ENCODE measurements around the gene SLC18A3.

The SLC18A3 gene

DNA sequence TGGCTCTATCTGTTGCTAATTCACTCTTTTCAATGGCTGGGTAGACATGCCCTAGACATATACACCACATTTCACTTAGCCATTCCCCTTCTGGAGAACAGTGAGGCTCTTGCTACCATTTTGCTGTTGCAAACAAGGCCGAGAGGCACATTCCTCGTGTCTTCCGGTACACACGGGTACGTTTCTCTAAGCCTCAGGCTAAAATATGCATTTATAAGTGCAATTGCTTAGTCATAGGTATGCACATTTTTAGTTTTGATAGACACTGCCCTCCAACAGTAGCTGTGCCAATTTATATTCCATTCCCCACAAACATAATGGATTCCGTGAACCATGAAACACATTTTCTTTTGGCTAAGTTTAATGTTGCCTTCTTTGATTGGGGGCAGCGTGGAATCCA is 16.9 kb downstream of the SLC18A3 start:
- DNase-seq (ENCODE audit: low spot score), result no peak

DNA sequence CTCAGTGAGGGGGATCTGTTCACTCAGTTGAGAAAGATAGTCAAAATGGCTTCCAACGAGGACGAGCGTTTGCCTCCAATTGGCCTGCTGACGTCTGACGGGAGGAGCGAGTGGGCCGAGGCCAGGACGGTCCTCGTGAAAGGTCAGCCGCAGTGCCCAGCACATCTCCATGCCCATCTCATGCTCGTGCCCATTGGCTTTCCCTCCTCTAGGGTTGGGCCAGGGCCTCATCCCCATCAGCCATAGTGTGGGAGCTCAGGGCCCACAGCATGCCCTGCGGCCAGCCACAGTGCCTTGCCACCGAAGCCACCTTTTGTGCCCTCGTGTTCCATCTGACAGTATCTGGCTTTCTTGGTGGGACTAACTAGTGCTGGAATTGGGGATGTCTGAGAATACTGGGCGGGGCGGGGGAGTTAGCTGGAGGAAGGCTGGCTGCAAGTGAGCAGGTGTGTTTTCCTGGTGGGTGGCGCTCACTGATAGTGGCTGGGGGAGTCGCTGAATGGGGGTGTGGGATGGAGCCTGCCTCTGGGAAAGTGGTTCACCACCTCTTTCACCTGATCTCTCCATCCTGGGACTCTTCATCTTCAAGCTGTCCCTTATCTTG is 17.6 kb downstream of the SLC18A3 start:
- no peak for DNase-seq (ENCODE audit: low spot score)

DNA sequence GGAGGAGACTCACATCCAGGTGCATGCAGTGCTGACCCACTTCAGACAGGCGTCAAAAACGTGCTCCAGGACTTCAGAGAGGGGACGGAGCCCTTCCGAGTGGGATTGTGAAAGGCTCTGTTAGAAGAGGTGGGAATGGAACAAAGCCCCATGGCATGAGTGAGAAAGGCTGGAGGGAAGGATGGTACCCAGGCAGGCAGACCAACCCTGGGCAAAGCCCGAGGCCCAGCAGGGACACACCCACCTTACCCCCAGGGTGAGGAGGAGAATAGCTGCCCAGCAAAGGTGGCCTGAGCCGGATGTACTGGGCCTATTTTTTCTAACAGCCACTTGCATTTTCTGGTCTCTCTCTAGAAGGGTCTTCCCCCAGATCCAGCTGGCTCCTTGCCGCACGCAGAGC is 18.5 kb downstream of the SLC18A3 start:
- no peak for DNase-seq (ENCODE audit: low spot score)

DNA sequence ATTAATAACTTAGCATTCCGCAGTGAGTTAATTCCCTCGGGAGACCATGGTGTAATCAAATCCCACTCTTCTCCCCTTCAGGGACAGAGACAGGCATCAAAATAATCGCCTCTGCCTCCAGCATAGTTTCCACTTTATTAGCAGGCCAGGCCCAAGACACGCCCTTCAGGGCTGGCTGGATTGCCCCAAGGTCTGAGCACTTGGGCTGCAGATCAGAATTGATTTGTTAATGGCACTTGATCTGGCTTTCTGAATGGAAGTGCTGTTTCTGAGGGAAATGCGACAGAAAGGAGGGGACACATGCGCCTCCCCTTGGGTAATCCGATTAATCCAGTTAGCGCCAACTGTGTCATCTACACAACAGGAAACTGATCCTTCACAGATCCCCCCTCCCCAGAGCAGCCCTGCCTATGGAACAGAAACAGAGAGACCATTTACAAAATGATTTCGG is 19.3 kb downstream of the SLC18A3 start:
- peak; percentile 91 for DNase-seq (ENCODE audit: low spot score)

DNA sequence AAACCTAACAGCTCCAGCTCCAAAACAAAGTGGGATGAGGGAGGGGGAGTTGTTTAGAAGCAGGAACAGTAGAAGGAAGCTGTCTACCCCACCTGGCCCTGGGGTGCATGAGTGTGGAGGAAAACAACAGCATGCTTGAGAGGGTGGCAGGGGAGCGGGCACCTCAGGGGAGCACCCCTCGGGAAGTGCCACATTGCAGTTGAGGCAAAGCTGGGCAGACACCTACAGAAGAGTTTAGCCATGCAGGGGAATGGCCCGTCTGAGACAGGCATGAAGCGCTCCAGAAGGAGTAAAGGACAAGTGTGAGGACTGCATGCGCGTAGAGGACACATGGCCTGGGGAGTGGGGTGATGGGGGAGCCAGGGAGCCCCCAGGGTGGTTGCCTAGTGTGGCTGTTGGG is 21.9 kb downstream of the SLC18A3 start:
- DNase-seq (ENCODE audit: low spot score), result no peak

DNA sequence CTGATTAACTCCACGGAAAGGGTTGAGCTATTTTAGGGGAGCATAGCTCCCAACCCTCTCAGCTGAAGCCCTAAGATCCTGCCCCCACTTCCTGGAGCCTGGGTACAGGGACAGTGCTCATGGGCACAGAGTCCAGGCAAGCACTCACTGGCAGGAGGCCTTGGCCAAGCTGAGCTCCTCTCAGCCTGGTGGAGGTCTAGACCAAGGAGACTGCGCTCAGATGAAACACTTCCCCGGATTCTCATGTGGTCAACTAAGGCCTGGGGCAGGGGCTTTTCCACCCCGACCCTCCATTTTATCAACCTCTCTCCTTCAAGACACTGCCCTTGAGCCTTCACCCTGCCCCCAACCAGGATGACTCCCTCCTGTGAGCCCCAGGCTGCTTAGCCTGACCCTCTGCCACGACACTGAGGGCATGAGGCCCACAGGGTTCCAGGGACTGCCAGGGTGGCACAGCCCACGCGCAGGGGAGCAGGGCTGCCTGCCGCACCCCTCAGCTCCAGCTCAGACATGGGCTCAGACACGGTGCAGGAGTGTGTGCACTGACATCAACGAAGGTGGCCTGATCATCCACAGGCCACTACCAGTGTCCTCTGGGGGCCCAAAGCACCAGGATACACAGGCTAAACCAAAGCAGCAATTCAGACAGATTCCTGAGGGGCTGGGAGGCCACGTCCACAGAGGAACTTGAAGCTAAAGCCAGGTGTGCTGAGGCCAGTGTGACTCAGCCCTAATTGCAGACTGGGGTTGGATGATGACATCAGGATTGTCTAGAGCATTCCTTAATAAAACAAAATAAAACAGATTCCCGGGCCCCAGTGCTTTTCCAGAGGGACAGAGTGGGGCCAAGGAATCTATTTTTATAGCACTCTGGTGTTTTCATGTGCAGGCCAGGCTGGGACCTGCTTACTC is 22.6 kb downstream of the SLC18A3 start:
- peak; percentile 49 for DNase-seq (ENCODE audit: low spot score)

DNA sequence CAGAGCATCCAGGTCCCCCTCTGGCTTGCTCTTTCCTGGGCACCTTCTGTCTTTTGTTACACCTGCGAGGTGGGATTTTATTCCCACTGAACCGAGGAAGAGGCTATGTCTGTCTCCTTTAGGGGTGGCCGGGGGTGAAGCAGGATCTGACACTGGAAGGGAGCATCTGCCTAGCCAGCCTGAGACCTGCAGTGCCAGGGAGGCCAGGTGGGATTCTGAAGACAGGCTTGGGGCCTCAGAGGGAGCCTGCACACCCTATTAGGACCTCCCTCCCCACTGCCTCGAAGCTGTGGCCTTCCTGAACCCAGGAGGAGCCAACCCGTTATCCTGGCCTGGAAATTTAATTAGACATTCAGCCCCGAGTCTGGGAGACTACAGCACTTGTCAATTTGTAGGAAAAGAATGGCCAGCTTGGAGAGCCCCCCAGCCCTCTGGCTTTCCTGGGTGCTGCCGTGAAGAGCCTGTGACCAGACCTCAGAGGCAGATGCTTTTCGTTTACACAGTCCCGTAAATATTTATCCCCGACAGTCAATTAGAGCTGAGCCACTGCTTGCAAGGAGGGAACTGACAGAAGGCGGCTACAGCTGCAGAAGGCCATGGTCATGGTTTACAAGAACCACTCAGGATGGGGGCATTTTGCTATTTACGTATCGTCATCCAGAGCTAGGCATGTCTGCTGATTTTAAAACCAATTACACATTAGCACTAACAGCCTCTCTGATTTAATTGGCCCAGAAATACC is 23.4 kb downstream of the SLC18A3 start:
- DNase-seq (ENCODE audit: low spot score), result peak; percentile 97

DNA sequence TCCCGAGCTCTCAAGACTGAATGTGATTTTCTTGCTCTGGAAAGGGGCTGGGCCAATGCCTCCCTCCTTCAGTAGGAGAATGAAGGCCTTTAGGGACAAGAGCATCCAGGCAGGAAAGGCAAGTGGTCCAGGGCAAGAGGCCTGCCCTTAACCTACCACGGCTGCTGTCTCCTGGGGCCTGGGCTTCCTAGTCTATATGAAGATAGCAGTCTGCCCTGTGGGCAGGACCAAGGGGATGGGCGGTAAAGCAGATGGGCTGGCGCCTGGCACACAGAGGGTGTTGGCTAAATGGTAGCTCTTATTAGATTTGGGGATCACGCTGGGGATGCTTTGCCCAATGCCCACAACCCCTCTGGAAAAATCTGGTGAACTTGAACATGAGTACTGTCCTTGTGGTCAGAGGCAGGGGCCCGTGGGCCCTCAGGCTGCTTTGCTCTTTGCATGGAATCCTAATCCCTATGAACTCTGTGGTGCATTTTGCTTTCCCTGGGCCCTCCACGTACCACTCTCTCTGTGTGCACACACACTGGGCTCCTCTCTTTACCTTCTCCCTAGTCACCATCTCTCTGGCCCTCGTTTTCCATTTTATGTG is 24.1 kb downstream of the SLC18A3 start:
- no peak for DNase-seq (ENCODE audit: low spot score)

DNA sequence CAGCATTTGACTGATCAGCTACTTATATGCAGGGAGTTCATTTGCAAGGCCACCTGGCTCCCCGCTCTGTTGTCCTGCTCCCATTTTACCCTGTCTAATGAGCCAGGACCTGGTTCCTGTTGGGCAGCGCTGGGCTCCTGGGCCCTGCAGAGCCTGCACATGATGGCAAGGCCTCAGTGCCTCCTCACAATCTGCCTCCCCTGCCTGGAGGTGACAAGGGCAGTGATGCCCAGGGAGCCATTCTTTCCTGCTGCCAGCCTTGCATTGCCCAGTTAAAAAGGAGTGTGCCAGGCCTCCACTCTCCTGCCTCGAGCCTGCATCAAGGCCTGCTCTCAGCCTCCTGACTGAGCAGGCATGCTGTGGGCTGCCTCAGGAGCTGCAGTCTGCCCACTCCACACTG is 32.2 kb downstream of the SLC18A3 start:
- DNase-seq (ENCODE audit: low spot score), result no peak

DNA sequence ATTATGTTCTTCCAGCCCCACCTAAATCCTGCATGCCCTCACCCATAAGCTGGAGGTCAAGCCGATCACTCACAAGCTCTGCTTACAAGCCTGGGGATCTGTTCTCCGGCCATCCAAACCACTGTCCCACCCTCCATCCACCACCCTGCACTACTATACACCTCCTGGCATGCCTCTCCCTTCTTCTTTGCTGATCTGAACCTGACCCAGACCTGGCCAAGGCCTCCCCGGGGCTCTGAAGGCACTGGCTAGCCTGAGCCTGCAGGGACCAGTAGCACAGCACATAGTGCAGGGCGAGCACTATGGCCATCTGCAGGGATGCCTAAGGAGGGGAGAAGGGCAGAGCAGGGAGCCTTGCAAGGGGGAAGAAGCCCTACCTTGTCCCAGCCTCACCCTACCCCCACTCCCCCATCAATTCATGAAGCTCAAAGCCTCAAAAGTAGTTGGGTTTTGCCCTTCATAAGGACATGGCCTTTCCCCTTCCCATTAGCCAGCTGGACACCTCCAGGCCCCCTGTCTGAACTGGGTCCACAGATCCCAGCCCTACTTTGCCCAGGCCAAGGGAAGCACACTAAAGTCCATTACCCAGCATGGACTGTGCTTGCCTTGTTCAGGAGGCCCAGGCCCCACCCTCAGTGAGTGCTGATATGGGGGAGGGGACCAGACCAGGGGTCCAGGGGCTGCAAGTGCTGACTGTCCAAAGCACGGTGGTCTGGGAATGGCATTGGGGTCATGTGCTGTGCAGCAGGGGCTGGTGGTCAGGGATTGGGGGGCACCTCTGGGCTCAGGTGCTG is 33.3 kb downstream of the SLC18A3 start:
- no peak for DNase-seq (ENCODE audit: low spot score)

DNA sequence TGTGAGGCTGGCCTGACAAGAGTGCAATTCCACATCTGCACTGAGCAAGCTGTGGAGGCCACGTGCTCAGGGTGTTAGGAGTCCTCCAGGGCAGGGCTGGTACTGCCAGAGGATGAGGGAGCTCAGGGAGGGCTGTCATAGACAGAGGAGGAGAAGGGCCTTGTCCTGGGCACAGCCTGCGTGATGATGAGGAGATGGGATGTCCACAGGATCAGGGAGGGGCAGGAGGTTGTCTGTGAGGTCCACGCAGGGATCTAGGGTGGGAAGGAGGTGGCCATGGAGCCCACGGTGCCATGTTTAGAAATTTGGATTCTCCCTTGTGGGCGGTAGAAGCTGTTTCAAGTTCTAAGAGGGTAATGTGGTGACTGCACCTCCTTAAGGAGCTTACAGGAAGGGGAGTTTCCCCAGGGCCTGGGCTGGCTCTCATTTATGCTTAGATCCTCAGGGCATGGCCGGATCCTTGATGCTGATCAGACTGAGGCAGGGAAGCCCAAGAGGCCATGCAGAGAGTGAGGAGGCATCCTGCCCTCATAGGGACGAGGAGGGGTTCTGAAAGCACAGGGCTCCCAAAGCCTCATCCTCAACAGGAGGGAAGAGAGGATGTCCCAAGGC is 34.0 kb downstream of the SLC18A3 start:
- no peak for DNase-seq (ENCODE audit: low spot score)

DNA sequence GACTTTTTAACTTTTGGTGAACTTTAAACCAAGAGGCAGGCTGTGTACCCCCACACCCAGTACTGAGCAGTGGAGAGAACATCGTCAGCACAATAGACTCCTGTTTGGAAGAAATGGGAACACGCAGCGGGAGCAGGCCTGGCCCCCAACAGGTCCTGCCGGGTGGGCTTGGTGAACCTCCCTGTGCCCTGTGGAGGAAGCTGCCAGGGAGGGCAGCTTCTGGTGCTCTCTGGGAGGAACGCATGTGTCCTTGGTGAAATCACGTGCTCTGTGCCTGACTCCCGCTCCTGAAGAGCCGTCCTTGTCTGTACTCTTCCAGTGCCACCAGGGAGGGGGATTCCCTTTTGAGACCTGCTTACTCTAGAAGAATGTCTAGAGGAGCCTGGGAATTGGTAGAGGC is 35.3 kb downstream of the SLC18A3 start:
- no peak for DNase-seq (ENCODE audit: low spot score)

DNA sequence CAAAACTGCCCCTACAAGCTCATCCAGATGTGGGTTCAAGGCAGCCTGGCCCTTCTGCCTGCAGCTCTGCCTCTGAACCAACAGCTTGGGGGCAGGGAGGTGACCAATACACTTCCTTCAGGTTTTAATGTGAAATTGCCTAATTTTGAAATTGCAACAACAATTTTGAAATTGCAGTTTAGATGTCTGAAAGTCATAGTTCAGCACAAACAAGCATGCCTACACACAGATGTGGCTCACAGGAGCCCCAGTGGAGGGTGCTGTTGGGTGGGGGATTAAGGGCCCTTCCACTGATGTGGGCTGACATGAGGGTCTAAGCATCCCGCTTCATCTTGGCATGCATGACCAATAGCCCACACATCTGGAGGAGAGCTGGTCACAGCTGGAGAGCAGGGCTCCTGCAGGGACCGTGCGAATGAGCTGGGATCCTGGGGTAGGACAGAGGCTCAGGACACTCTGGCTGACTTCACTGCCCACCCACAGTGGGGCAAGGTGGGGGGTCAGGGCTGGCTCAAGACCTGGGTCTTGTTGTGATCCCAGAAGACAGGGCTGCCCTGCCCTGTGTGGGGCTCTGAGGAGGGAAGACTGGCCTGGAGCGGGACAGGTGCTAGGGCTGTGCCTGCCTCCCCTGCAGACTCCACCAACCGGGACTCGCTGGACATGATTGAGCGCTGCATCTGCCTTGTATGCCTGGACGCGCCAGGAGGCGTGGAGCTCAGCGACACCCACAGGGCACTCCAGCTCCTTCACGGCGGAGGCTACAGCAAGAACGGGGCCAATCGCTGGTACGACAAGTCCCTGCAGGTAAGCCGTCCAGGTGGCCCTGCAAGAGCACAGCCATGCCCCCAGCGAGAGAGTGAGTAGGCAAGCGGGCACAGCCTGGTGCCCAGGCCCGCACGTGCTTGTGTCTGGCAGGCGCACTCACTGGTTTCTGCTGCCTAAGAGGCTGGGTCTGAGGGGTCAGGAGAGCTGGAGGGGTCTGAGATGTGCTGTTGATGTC is 36.1 kb downstream of the SLC18A3 start:
- DNase-seq (ENCODE audit: low spot score), result no peak

DNA sequence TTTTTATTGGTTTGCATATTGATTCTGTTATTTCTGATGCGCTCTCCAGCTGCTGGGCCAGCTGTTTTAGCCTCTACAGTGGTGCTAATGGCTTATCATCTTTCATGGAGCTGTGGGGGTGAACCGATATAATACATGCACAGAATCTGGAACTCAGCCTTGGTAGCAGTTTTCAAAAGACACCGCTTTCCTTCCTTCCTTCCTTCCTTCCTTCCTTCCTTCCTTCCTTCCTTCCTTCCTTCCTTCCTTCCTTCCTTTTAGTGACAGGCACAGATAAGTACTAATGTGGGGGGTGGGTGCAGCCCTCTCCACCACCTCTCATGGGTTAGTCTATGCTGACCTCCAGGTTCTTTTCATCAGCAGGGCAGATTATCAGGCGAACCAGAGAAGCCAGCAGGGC is 37.4 kb downstream of the SLC18A3 start:
- DNase-seq (ENCODE audit: low spot score), result no peak

DNA sequence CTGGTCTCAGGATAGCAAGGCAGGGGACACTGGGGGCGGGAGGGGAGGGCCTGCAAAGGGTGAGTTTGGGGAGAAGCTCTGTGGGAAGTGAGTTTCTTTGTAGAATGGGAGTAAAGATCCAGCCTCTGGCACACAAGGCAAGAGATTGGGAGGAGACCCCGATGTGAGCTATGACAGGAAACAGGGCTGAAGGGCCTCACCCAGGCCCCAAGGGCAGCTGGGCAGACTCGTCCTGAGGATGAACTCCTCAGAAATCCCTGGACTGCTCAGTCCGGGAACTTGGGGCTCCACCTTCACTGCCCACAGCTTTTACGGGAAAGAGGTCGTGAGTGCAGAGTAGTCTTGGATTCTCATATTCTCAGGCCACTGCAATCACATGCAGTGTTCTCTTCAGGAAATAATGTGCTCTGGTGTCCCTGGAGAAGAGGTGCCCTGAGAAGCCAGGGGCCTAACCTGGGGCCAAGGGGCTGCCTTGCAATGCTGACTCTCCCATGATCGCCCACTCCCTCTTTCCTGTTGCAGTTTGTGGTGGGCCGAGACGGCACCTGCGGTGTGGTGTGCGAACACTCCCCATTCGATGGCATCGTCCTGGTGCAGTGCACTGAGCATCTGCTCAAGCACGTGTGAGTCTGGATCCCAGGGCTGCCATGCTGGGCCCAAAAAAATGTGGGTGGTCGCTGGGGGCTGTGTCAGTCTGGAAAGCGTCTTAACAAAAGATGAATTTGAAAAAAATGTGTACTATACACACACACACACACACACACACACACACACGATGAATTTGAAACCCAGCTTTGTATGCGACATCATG is 38.1 kb downstream of the SLC18A3 start:
- DNase-seq (ENCODE audit: low spot score), result no peak

DNA sequence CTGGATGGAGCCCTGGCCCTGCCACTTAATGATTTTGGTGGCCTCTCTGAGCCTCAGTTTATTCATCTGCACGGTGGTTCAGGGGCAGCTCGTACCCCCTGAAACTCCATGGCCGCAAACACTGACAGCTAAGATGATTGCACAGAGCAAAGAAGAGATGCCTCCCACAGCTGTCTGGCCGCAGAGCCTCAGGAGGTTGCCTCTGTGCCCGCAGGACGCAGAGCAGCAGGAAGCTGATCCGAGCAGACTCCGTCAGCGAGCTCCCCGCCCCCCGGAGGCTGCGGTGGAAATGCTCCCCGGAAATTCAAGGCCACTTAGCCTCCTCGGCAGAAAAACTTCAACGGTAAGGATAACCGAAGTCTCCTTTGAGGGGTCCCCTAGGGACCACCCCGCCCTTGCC is 39.2 kb downstream of the SLC18A3 start:
- DNase-seq (ENCODE audit: low spot score), result no peak

DNA sequence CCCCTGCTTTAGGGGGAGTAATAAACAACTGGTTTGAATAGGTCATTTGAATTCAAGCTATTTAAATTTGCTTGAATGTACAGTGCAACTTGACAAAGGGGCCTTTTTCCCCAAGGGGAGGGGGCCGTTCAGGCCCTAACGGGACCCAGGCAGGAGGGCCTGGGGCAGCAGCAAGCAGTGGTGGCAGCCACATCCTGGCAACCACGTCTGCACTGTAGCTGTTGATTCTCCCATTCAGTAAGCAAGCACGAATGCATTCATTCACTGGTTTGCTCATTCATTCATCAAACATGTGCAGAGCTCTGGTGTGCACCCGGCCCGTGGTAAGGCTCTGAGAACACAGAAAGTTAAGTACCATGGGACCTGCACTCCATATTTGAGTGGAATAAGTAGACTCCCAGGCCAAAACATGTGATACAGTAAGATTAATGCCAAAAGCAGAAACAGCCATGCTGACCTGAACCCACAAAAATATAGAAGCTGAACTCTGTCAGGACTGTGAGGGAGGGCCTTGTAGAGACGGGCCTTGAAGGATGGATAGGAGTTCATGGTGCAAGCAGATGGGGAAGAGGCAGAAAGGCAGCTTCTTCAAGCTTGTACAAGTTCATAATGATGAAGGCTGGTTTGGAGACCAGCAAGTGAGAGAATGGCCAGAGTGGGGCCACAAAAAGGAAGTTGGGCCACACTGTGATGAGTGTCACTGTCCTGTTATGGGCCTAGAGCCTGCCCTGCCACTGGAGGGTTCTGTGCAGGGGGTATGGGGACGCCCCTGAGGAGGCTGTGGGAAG is 40.0 kb downstream of the SLC18A3 start:
- DNase-seq (ENCODE audit: low spot score), result no peak

DNA sequence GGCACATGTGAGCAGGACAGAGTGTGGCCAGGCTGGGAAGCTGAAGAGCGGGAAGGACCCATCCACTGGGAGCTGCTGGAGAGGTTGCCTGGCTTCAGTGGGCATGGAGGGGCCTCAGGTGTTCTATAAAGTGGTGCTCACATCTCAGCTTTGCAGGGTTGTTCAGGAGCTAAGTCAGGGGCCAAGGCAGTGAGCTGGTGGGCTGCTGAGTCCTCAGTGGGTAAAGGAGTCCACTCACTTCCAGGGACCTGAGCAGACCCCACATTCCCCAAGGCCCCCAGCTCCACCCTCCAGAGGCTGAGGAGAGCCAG is 40.6 kb downstream of the SLC18A3 start:
- DNase-seq (ENCODE audit: low spot score), result no peak

Data from SK-N-DZ (cell line).